ENCODE data around the gene CDK6. TPM values are rescaled to one million over a fixed set of nuclear protein-coding genes. Genes with fewer than 3 reads are reported as not detected.

Gene CDK6
- total RNA-seq, 4 donors from 2014 or later, result 12.9 to 32.7 (median 21.6) TPM

GRCh38 chr7:92729751-92730150, 106.6 kb downstream of the CDK6 start:
- 91% methylated on average over 2 of the region's 2 CpGs; no CpG with 5 or more reads in 1 of the 2 donors for WGBS, 2 donors (ENCODE audit: low coverage in 1 of 2)
- intact Hi-C loops (cut with DNase I; ENCODE audit: low total_unique reads) (no loop called here), in situ Hi-C loops (cut with MboI; ENCODE audit: low pct_ligation_motif_present in 1 of 4, low pct_unique_long_range_greater_than_20kb in 1 of 4, low sequenced_read_pairs in 3 of 4) (no loop called here)
- no peak for TF ChIP-seq CTCF (IDR thresholded peaks at IDR 0.05)
- TF ChIP-seq POLR2AphosphoS5 (IDR thresholded peaks at IDR 0.05), result no peak
- no peak for TF ChIP-seq EP300 (IDR thresholded peaks at IDR 0.05; ENCODE audit: low read depth)
- TF ChIP-seq POLR2A (IDR thresholded peaks at IDR 0.05), result no peak
- Histone ChIP-seq H3K27ac (no peak overlapping the region), H3K36me3 (no peaks in the 10 kb centered on the region), H3K4me3 (no peak overlapping the region), H3K4me1 (peaks cover 0 to 8% (median 0%) of the 10 kb centered on the region in 4 donors), H3K27me3 (no peaks in the 10 kb centered on the region), H3K9me3 (no peaks in the 10 kb centered on the region)
- no peak for DNase-seq

GRCh38 chr7:92729172-92729571, 107.2 kb downstream of the CDK6 start:
- Histone ChIP-seq H3K9me3 (no peaks in the 10 kb centered on the region), H3K4me1 (peaks cover 0 to 8% (median 0%) of the 10 kb centered on the region in 4 donors), H3K27ac (no peak overlapping the region), H3K4me3 (no peak overlapping the region), H3K27me3 (no peaks in the 10 kb centered on the region), H3K36me3 (no peaks in the 10 kb centered on the region)
- TF ChIP-seq POLR2A (IDR thresholded peaks at IDR 0.05), result no peak
- TF ChIP-seq CTCF (IDR thresholded peaks at IDR 0.05), result no peak
- TF ChIP-seq EP300 (IDR thresholded peaks at IDR 0.05; ENCODE audit: low read depth), result no peak
- TF ChIP-seq POLR2AphosphoS5 (IDR thresholded peaks at IDR 0.05), result no peak
- DNase-seq, result no peak
- WGBS, 2 donors (ENCODE audit: low coverage in 1 of 2), result 88 to 91% methylated on average over 7 of the region's 7 CpGs
- in situ Hi-C loops (cut with MboI; ENCODE audit: low pct_ligation_motif_present in 1 of 4, low pct_unique_long_range_greater_than_20kb in 1 of 4, low sequenced_read_pairs in 3 of 4) (no loop called here), intact Hi-C loops (cut with DNase I; ENCODE audit: low total_unique reads) (no loop called here)

GRCh38 chr7:92727755-92728154, 108.6 kb downstream of the CDK6 start:
- intact Hi-C loops (cut with DNase I; ENCODE audit: low total_unique reads), result no loop called here
- Histone ChIP-seq H3K9me3 (no peaks in the 10 kb centered on the region), H3K27ac (no peak overlapping the region), H3K36me3 (no peaks in the 10 kb centered on the region), H3K4me1 (peaks cover 0 to 8% (median 0%) of the 10 kb centered on the region in 4 donors), H3K27me3 (no peaks in the 10 kb centered on the region), H3K4me3 (no peak overlapping the region)
- DNase-seq, result no peak
- in situ Hi-C loops (cut with MboI; ENCODE audit: low pct_ligation_motif_present in 1 of 4, low pct_unique_long_range_greater_than_20kb in 1 of 4, low sequenced_read_pairs in 3 of 4), result no loop called here
- no peak for TF ChIP-seq EP300 (IDR thresholded peaks at IDR 0.05; ENCODE audit: low read depth)
- TF ChIP-seq POLR2A (IDR thresholded peaks at IDR 0.05), result no peak
- TF ChIP-seq POLR2AphosphoS5 (IDR thresholded peaks at IDR 0.05), result no peak
- TF ChIP-seq CTCF (IDR thresholded peaks at IDR 0.05), result no peak
- 80 to 92% methylated on average over 1 of the region's 1 CpG for WGBS, 2 donors (ENCODE audit: low coverage in 1 of 2)

- TF ChIP-seq POLR2AphosphoS5 (IDR thresholded peaks at IDR 0.05) (no peak), POLR2A (IDR thresholded peaks at IDR 0.05) (no peak), CTCF (IDR thresholded peaks at IDR 0.05) (no peak), EP300 (IDR thresholded peaks at IDR 0.05; ENCODE audit: low read depth) (no peak)
- WGBS, 2 donors (ENCODE audit: low coverage in 1 of 2), result 93% methylated on average over 12 to 14 of the region's 14 CpGs
- H3K4me3 ChIP-seq, result no peak overlapping the region
- H3K4me1 ChIP-seq, result no peaks in the 10 kb centered on the region
- H3K9me3 ChIP-seq, result no peaks in the 10 kb centered on the region
- DNase-seq, result no peak
- H3K36me3 ChIP-seq, result no peaks in the 10 kb centered on the region
- no peak overlapping the region for H3K27ac ChIP-seq
- in situ Hi-C loops (cut with MboI; ENCODE audit: low pct_ligation_motif_present in 1 of 4, low pct_unique_long_range_greater_than_20kb in 1 of 4, low sequenced_read_pairs in 3 of 4), result no loop called here
- H3K27me3 ChIP-seq, result no peaks in the 10 kb centered on the region
- intact Hi-C loops (cut with DNase I; ENCODE audit: low total_unique reads), result no loop called here
Observed at GRCh38 chr7:92725161-92725925, 111.0 kb downstream of the CDK6 start.

All from transverse colon (tissue), 4 donors.